Mucosa of descending colon (tissue), 3 donors: ENCODE results near the gene KATNB1. TPM values are rescaled to one million over a fixed set of nuclear protein-coding genes. Genes with fewer than 3 reads are reported as not detected.

Source experiments
- ATAC-seq: fragments of 200-7000 bp; cut with Tn5 transposase; one replicate; pipeline ENCODE4 v1.9.1; 2020; ENCODE audit warnings: mild to moderate bottlenecking, moderate library complexity
- DNase-seq, 3 donors: peaks; one replicate each; pipeline ENCODE4 v3.0.0-alpha.2; 2020
- H3K36me3 ChIP-seq: fragments of 200-600 bp; one replicate; pipeline ENCODE4 v1.8.0; 2021; ENCODE audit warnings: low read depth, mild to moderate bottlenecking
- H3K4me1 ChIP-seq: fragments of 200-600 bp; one replicate; pipeline ENCODE4 v1.8.0; 2021; ENCODE audit warnings: low read depth, mild to moderate bottlenecking
- H3K4me3 ChIP-seq: fragments of 200-600 bp; one replicate; pipeline ENCODE4 v1.8.0; 2021; ENCODE audit warnings: mild to moderate bottlenecking
- H3K9me3 ChIP-seq: fragments of 200-600 bp; one replicate; pipeline ENCODE4 v1.8.0; 2021; ENCODE audit warnings: mild to moderate bottlenecking
- CTCF ChIP-seq: fragments of 200-600 bp; IDR thresholded peaks from one replicate; pipeline ENCODE4 v1.8.0; 2022; ENCODE audit warnings: antibody characterized with exemption, mild to moderate bottlenecking
- intact Hi-C, 2 donors: fragments of 100-400 bp; cut with DNase I in 1 of 2; cut with micrococcal nuclease in 1 of 2; formaldehyde crosslinking; loops; one replicate each; pipeline versions ENCODE4 v1.11.0 to v1.11.1; 2022; cut with DNase I, micrococcal nuclease
- total RNA-seq, 3 donors: library from RNA; stranded (reverse); fragmentation: NEBNext Ultra II Directional in 2 of 3; extraction: Animal tissue kit (Norgen Biotek cat#: 25700) in 2 of 3; gene quantifications; one replicate each; pipeline versions ENCODE4 v1.2.1 to v1.2.4, GENCODE V29; 2021 to 2023
- donor health status: DM: no; HTN: no; CAD: no; lungs with moderate emphysema.
- donor health status: DM: no; HTN: no; CAD: no.
- donor health status: DM: no; HTN: yes; CAD: no.

Gene KATNB1
- total RNA-seq, 3 donors from 2014 or later = 12.8 to 21.1 (median 17.9) TPM

GRCh38 chr16:57699481-57699880 lies 36.1 kb upstream of the KATNB1 start:
- no peak for TF ChIP-seq CTCF
- Histone ChIP-seq H3K4me3 (no peak overlapping the region), H3K9me3 (no peaks in the 10 kb centered on the region), H3K36me3 (no peaks in the 10 kb centered on the region), H3K4me1 (no peaks in the 10 kb centered on the region)
- intact Hi-C loops = no loop called here
- no peak for DNase-seq
- ATAC-seq = no peak

GRCh38 chr16:57699899-57700298 lies 35.7 kb upstream of the KATNB1 start:
- no peak for DNase-seq
- intact Hi-C loops = no loop called here
- H3K36me3 ChIP-seq = no peaks in the 10 kb centered on the region

GRCh38 chr16:57700781-57701551 lies 34.6 kb upstream of the KATNB1 start:
- Histone ChIP-seq H3K9me3 (no peaks in the 10 kb centered on the region), H3K36me3 (no peaks in the 10 kb centered on the region), H3K4me1 (no peaks in the 10 kb centered on the region), H3K4me3 (no peak overlapping the region)
- ATAC-seq (no peak), DNase-seq (no peak)
- intact Hi-C loops = no loop called here
- no peak for TF ChIP-seq CTCF

More at GRCh38 chr16:57699899-57700298, 35.7 kb upstream of the KATNB1 start:
- H3K4me1 ChIP-seq = no peaks in the 10 kb centered on the region
- ATAC-seq = no peak
- H3K9me3 ChIP-seq = no peaks in the 10 kb centered on the region
- TF ChIP-seq CTCF = no peak
- no peak overlapping the region for H3K4me3 ChIP-seq

- intact Hi-C loops = no loop called here
These were observed 33.7 kb upstream of the KATNB1 start for GRCh38 chr16:57701759-57702371.

GRCh38 chr16:57703416-57704010 lies 32.1 kb upstream of the KATNB1 start:
- H3K4me3 ChIP-seq = no peak overlapping the region
- H3K9me3 ChIP-seq = no peaks in the 10 kb centered on the region
- ATAC-seq (no peak), DNase-seq (no peak)
- no peaks in the 10 kb centered on the region for H3K36me3 ChIP-seq
- H3K4me1 ChIP-seq = no peaks in the 10 kb centered on the region
- no peak for TF ChIP-seq CTCF
- intact Hi-C loops = no loop called here

More at GRCh38 chr16:57701759-57702371, 33.7 kb upstream of the KATNB1 start:
- DNase-seq (no peak), ATAC-seq (no peak)
- TF ChIP-seq CTCF = no peak
- Histone ChIP-seq H3K4me3 (no peak overlapping the region), H3K9me3 (no peaks in the 10 kb centered on the region), H3K4me1 (no peaks in the 10 kb centered on the region), H3K36me3 (no peaks in the 10 kb centered on the region)
